GM10248 (cell line): Measurements from ENCODE around the gene LINGO4.
A peak's percentile ranks its signal among the peaks of the same experiment; 100 is the strongest.

Experiments
- CTCF ChIA-PET: fragments of 300-600 bp; sonication (Branson Sonifier 250); formaldehyde crosslinking; extraction: SDS; loops from one replicate; lab custom pipeline; 2021; ENCODE audit warnings: antibody characterized with exemption; lab: Yijun Ruan, JAX
- POLR2A ChIA-PET: fragments of 350-650 bp; sonication (Branson Sonifier 250); formaldehyde crosslinking; extraction: SDS; loops from one replicate; lab custom pipeline; 2020; ENCODE audit warnings: antibody characterized with exemption; lab: Yijun Ruan, JAX
- DNase-seq: peaks from one replicate; pipeline ENCODE4 v3.0.0; 2012; ENCODE audit errors: extremely low spot score
- TF ChIP-seq, protein P1 (sequence below): IDR thresholded peaks from 2 replicates; pipeline ENCODE4 v1.5.1; 2012; ENCODE audit warnings: mild to moderate bottlenecking, low read depth; ENCODE audit errors: extremely low read depth, missing control alignments, control extremely low read depth

Gene LINGO4

DNA sequence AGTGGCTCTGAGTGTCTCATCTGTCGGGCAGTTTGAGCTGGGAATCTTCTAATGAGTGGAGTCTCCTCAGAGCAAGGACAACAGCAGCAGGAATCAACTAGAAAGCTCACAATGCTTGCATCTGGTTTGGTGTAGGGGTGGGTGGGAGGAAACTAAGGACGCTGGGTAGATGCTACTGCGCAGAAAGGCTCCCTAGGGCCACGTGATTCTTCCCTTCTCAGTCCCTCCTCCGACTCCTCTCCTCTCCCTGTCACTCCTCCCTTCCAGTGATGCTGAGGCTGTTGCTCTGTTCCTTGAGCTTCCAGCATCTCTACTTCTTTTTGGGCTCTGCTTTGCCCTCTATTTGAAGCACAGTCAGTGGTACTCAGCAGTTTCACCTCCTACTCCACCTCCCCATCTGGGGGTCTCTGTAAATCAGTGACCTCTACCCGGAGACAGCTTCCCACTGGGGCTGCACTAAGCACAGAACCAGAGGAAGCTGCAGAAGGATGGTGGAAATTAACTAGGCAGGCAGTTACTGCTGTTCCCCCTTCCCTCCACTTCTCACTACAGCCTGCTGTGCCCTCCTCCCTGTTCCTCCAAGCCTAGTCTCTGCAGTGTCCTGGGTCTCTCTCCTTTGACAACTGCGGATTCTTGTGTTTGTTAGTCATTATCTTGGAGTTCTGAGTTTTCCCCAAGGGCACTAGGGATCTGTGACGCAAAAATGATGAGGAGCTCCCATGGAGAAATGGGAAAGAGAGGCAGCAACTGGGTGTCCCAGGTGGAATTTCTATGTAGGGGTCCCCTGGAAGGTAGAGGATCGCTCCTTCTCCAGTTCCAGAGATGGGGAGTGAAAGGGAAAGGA, 5.8 kb downstream of the LINGO4 start:
- no peak for DNase-seq
- ChIA-PET POLR2A (no interaction called here), CTCF (interaction anchor here (0.8 to 1.6 kb wide), 2 partner anchors 8 to 19 kb away, joined by 3 read pairs; no protein-coding TSS in a partner anchor)
- TF ChIP-seq, protein P1, sequence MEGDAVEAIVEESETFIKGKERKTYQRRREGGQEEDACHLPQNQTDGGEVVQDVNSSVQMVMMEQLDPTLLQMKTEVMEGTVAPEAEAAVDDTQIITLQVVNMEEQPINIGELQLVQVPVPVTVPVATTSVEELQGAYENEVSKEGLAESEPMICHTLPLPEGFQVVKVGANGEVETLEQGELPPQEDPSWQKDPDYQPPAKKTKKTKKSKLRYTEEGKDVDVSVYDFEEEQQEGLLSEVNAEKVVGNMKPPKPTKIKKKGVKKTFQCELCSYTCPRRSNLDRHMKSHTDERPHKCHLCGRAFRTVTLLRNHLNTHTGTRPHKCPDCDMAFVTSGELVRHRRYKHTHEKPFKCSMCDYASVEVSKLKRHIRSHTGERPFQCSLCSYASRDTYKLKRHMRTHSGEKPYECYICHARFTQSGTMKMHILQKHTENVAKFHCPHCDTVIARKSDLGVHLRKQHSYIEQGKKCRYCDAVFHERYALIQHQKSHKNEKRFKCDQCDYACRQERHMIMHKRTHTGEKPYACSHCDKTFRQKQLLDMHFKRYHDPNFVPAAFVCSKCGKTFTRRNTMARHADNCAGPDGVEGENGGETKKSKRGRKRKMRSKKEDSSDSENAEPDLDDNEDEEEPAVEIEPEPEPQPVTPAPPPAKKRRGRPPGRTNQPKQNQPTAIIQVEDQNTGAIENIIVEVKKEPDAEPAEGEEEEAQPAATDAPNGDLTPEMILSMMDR, result no peak

DNA sequence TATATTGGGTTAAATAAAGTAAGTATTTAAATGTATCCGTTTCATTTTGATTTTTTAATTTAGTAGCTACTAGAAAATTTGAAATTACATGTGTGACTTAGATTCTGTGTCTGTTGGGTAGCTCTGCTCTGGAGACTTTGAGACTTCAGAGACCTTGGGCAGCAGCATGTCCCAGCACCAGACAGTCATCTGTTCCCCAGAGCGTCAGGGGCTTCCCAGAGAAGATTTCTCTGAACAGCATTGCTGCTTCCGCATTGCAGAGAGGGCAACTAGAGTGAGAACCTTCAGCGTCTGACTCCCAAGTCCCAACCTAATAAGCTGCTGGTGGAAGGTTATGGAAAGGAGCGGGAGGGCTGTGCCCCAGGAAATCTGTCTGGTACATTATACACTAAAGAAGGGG, 6.6 kb downstream of the LINGO4 start:
- TF ChIP-seq, protein P1, result no peak
- ChIA-PET POLR2A (no interaction called here), CTCF (interaction anchor here (1.1 to 2.0 kb wide), 3 partner anchors 9 to 38 kb away, joined by 3 to 7 read pairs (median 3); no protein-coding TSS in a partner anchor)
- DNase-seq, result no peak

DNA sequence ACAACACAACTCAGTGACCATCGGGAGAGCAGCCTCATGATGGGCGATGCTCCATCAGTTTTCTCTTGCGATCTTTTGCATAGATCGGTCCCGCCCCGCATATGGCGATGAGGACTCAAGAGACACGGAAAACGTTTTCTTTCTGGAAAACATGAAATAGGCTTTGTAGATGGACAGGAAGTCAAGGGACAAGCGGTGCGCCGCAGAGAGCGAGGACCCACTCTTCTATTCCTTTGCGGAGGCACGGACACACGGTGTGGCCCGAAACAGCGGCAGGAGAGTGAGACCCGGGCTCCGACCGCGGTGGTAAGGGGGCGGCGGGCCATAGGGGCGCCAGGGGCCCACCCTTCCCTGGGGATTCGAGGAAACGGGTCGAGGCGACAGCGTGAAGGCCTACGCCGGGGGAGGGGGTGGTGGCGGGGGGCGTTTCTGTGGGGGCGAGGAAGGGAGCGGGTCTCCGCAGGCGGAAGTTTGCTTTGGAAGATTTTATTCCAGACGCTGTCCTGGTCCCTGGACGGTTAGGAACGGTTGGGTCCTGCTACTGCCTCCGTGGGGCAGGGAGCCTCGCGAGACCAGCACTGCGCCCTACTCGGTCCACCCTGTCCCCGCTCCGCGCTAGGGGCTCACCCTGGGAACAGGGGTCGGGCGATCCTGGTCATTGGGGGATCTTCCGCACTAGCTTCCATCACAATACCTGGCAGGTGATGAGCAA, 14.1 kb downstream of the LINGO4 start:
- TF ChIP-seq, protein P1, result no peak
- POLR2A ChIA-PET, result no interaction called here
- no peak for DNase-seq
- CTCF ChIA-PET, result interaction anchor here (1.7 to 3.3 kb wide), 2 partner anchors 12 kb away, joined by 4 to 12 read pairs; no protein-coding TSS in a partner anchor

DNA sequence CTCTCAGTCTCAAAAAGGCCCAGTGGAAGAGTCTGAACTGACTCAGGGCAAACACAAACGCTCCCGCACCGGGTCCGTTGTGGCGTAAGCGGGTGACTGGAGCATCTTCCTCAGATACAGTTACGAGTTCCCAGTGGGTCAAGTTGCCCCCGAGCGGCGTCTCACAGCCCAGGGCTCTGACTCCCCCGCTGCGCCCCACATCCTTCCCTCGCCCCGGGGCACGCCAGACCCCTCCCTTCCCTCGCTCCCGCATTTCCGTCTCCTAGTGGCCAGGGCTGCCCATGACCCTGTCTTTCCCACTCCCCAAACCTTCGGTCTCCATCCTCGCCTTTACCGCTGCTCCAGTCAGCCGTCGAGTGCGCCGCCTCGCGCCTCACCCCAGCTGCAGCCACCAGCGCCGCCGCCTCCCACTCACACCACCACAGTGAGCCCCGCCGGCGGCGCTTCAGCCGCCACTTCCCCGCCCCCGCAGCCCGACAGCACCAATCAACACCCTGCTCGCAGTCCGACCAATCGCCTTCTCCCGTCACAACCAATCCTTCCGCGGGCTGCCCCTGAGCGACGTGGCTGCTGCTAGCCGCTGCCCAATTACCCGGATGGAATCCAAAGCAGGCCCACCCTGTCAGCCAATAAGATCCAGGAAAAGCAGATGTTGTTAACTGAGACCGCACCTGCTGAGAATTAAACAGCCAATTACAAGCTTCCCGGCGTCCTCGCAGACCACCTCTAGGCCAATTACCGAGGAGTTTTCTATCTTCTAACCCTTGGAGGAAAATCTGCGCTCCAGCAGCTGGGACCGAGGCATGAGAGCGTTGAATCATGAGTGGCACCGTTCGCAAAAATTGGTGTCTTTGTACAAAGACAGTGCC, 14.9 kb downstream of the LINGO4 start, which contains the start of gene TDRKH:
Gene TDRKH (minus strand): TSS at position 430 of the 869 bp plus-strand sequence. CDS start 7,478 bp downstream, outside the sequence.
- TF ChIP-seq, protein P1, result peak; percentile 46
- peak; percentile 99 for DNase-seq
- CTCF ChIA-PET, result interaction anchor here (1.0 to 3.3 kb wide), 6 partner anchors 11 to 118 kb away, joined by 3 to 12 read pairs (median 4); partner anchors contain the start of genes MRPL9 and THEM4
- POLR2A ChIA-PET, result no interaction called here

DNA sequence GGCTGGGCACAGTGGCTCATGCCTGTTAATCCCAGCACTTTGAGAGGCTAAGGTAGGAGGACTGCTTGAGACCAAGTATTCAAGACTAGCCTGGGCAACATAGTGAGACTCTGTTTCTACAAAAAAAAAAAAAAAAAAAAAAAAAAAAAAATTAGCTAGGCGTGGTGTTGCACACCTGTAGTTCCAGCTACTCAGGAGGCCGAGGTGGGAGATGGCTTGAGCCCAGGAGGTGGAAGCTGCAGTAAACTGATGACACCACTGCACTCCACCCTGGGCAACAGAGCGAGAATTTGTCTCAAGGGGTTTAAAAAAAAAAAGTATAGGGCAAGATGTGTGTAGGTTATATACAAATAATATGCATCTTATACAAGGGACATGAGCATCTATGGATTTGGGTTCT, 17.5 kb downstream of the LINGO4 start:
- TF ChIP-seq, protein P1, result no peak
- POLR2A ChIA-PET, result no interaction called here
- CTCF ChIA-PET, result interaction anchor here (1.1 to 3.3 kb wide), 5 partner anchors 9 to 49 kb away, joined by 3 to 12 read pairs (median 4); no protein-coding TSS in a partner anchor
- DNase-seq, result no peak

DNA sequence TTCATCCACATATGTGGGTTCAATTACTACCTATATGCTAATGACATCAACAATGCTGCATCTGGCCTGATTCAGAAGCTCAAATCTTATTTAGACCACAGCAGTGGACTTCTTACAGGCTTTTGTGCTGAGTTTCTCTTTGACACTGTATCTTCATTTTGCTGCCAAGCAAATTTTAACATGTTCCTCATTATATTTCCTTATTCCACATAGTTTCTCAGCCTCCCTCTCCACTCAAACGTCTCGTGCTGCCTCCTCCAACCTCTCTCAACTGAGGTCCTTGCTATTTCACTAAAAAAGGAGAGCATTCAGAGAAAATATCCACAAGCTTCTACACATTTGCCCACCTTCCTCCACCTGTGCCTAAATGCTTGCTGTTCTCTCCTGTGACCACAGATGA, 21.4 kb downstream of the LINGO4 start:
- TF ChIP-seq, protein P1, result no peak
- DNase-seq, result no peak
- ChIA-PET POLR2A (no interaction called here), CTCF (interaction anchor here (1.7 kb wide), 1 partner anchor 9 kb away, joined by 6 read pairs; no protein-coding TSS in a partner anchor)
